Left forelimb (tissue), 1 donor: ENCODE measurements around the gene SIK2.
"Not testable (repeated sequence)": the region's sequence is repeated elsewhere in the genome, so short reads cannot be mapped to it uniquely, and the experiment has no call there.

Experiments
- DNase-seq: peaks from one replicate; pipeline ENCODE4 v3.0.0-alpha.2; 2018; ENCODE audit warnings: low spot score

The SIK2 gene

GRCh38 chr11:111658493-111658892 is 56.2 kb downstream of the SIK2 start:
- DNase-seq, result not testable (repeated sequence)

GRCh38 chr11:111659201-111660115 is 57.2 kb downstream of the SIK2 start:
- DNase-seq, result no peak

GRCh38 chr11:111660822-111661221 is 58.6 kb downstream of the SIK2 start:
- DNase-seq, result no peak

GRCh38 chr11:111663820-111664219 is 61.6 kb downstream of the SIK2 start:
- no peak for DNase-seq

GRCh38 chr11:111665777-111666176 is 63.5 kb downstream of the SIK2 start:
- DNase-seq, result no peak

- no peak for DNase-seq
Observed at GRCh38 chr11:111668980-111669379, 66.7 kb downstream of the SIK2 start.

GRCh38 chr11:111671383-111671782 is 69.1 kb downstream of the SIK2 start:
- DNase-seq, result no peak

GRCh38 chr11:111672949-111673348 is 70.7 kb downstream of the SIK2 start:
- no peak for DNase-seq

- DNase-seq, result no peak
Observed at GRCh38 chr11:111674941-111675340, 72.7 kb downstream of the SIK2 start.

- no peak for DNase-seq
Observed at GRCh38 chr11:111675891-111676290, 73.6 kb downstream of the SIK2 start.

GRCh38 chr11:111676878-111677585 is 74.8 kb downstream of the SIK2 start:
- no peak for DNase-seq

GRCh38 chr11:111680486-111681175 is 78.4 kb downstream of the SIK2 start:
- no peak for DNase-seq

GRCh38 chr11:111683806-111684205 is 81.6 kb downstream of the SIK2 start:
- no peak for DNase-seq

GRCh38 chr11:111684251-111684650 is 82.0 kb downstream of the SIK2 start:
- DNase-seq, result no peak

- DNase-seq, result no peak
Observed at GRCh38 chr11:111688013-111688412, 85.8 kb downstream of the SIK2 start.

GRCh38 chr11:111691176-111691575 is 88.9 kb downstream of the SIK2 start:
- no peak for DNase-seq

GRCh38 chr11:111691741-111692140 is 89.5 kb downstream of the SIK2 start:
- no peak for DNase-seq

GRCh38 chr11:111693224-111693937 is 91.1 kb downstream of the SIK2 start:
- DNase-seq, result no peak

GRCh38 chr11:111694851-111695250 is 92.6 kb downstream of the SIK2 start:
- no peak for DNase-seq

GRCh38 chr11:111696556-111696955 is 94.3 kb downstream of the SIK2 start:
- DNase-seq, result no peak

GRCh38 chr11:111697933-111698371 is 95.7 kb downstream of the SIK2 start:
- no peak for DNase-seq
